Caki2 (cell line): ENCODE measurements around the gene DIP2B. TPM values are rescaled to one million over a fixed set of nuclear protein-coding genes. Genes with fewer than 3 reads are reported as not detected.

Source experiments
- DNase-seq: peaks from one replicate; pipeline ENCODE4 v3.0.0-alpha.2; 2015; ENCODE audit warnings: low read depth
- in situ Hi-C: cut with HindIII; loops from 2 replicates; pipeline ENCODE4 v1.10.0; 2016; ENCODE audit warnings: low sequenced_read_pairs, low pct_unique_long_range_greater_than_20kb, mixed read lengths
- total RNA-seq: library from RNA; depleted of rRNA; stranded (reverse); fragments of >200 nt; shearing (Covaris generic); gene quantifications from 2 replicates; pipeline ENCODE4 v1.2.3, GENCODE V29; 2014; ENCODE audit warnings: low replicate concordance

DIP2B gene
- total RNA-seq, 1 experiment from 2014 or later: 3.6 TPM

- in situ Hi-C loops: no loop called here
- no peak for DNase-seq
Measured at GRCh38 chr12:50728417-50728816, 223.6 kb downstream of the DIP2B start.

- in situ Hi-C loops: no loop called here
- DNase-seq: no peak
Measured at GRCh38 chr12:50728841-50729240, 224.1 kb downstream of the DIP2B start.

GRCh38 chr12:50732591-50732990 is 227.8 kb downstream of the DIP2B start:
- in situ Hi-C loops: no loop called here
- peak; percentile 70 for DNase-seq

GRCh38 chr12:50733706-50734105 is 228.9 kb downstream of the DIP2B start:
- in situ Hi-C loops: no loop called here

GRCh38 chr12:50734409-50735263 is 229.9 kb downstream of the DIP2B start:
- in situ Hi-C loops: no loop called here
- peak; percentile 39 for DNase-seq

More at GRCh38 chr12:50733706-50734105, 228.9 kb downstream of the DIP2B start:
- DNase-seq: no peak

- in situ Hi-C loops: no loop called here
- no peak for DNase-seq
Measured at GRCh38 chr12:50739611-50740010, 234.8 kb downstream of the DIP2B start.

- in situ Hi-C loops: no loop called here
- no peak for DNase-seq
Measured at GRCh38 chr12:50740307-50740706, 235.5 kb downstream of the DIP2B start.

GRCh38 chr12:50742776-50743175 is 238.0 kb downstream of the DIP2B start:
- no peak for DNase-seq
- in situ Hi-C loops: no loop called here

GRCh38 chr12:50745861-50746260 is 241.1 kb downstream of the DIP2B start:
- in situ Hi-C loops: no loop called here
- no peak for DNase-seq

GRCh38 chr12:50746431-50746830 is 241.6 kb downstream of the DIP2B start:
- in situ Hi-C loops: no loop called here
- no peak for DNase-seq

GRCh38 chr12:50747817-50748216 is 243.0 kb downstream of the DIP2B start:
- in situ Hi-C loops: no loop called here
- no peak for DNase-seq

- in situ Hi-C loops: no loop called here
- DNase-seq: no peak
Measured at GRCh38 chr12:50749459-50749882, 244.7 kb downstream of the DIP2B start.

GRCh38 chr12:50750366-50750765 is 245.6 kb downstream of the DIP2B start:
- DNase-seq: no peak
- in situ Hi-C loops: no loop called here

- DNase-seq: peak; percentile 38
- in situ Hi-C loops: no loop called here
Measured at GRCh38 chr12:50751948-50752721, 247.3 kb downstream of the DIP2B start.

- DNase-seq: no peak
- in situ Hi-C loops: no loop called here
Measured at GRCh38 chr12:50753232-50753769, 248.5 kb downstream of the DIP2B start.

GRCh38 chr12:50763639-50764285 is 259.0 kb downstream of the DIP2B start, which contains the start of gene ATF1:
Gene ATF1 (plus strand): TSS chr12:50764101. CDS start chr12:50780146, 16,045 bp downstream.
- in situ Hi-C loops: no loop called here
- peak; percentile 92 for DNase-seq

- DNase-seq: peak; percentile 71
Measured at GRCh38 chr12:50764286-50765094, 259.7 kb downstream of the DIP2B start.

More at GRCh38 chr12:50764286-50765094, 259.7 kb downstream of the DIP2B start:
- in situ Hi-C loops: no loop called here
